ENCODE results near the gene B4GALT5.
"Not testable (repeated sequence)": the region's sequence is repeated elsewhere in the genome, so short reads cannot be mapped to it uniquely, and the experiment has no call there.

The B4GALT5 gene

GRCh38 chr20:49737260-49737659, 23.6 kb upstream of the B4GALT5 start:
- Histone ChIP-seq H3K27ac (ENCODE audit: poor library complexity, severe bottlenecking) (no peak overlapping the region), H3K27me3 (ENCODE audit: insufficient read depth, poor library complexity, severe bottlenecking) (no peaks in the 10 kb centered on the region), H3K9me3 (ENCODE audit: severe bottlenecking) (no peaks in the 10 kb centered on the region), H3K4me3 (ENCODE audit: severe bottlenecking) (no peak overlapping the region), H3K4me1 (ENCODE audit: insufficient read depth, poor library complexity, severe bottlenecking) (no peaks in the 10 kb centered on the region), H3K36me3 (ENCODE audit: low read depth) (no peaks in the 10 kb centered on the region)
- DNase-seq (ENCODE audit: low spot score) (no peak), ATAC-seq (ENCODE audit: low read depth) (no peak)
- TF ChIP-seq, protein P1, sequence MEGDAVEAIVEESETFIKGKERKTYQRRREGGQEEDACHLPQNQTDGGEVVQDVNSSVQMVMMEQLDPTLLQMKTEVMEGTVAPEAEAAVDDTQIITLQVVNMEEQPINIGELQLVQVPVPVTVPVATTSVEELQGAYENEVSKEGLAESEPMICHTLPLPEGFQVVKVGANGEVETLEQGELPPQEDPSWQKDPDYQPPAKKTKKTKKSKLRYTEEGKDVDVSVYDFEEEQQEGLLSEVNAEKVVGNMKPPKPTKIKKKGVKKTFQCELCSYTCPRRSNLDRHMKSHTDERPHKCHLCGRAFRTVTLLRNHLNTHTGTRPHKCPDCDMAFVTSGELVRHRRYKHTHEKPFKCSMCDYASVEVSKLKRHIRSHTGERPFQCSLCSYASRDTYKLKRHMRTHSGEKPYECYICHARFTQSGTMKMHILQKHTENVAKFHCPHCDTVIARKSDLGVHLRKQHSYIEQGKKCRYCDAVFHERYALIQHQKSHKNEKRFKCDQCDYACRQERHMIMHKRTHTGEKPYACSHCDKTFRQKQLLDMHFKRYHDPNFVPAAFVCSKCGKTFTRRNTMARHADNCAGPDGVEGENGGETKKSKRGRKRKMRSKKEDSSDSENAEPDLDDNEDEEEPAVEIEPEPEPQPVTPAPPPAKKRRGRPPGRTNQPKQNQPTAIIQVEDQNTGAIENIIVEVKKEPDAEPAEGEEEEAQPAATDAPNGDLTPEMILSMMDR (IDR thresholded peaks at IDR 0.05; ENCODE audit: poor library complexity, severe bottlenecking): no peak

- no peaks in the 10 kb centered on the region for H3K9me3 ChIP-seq (ENCODE audit: severe bottlenecking)
- H3K27ac ChIP-seq (ENCODE audit: poor library complexity, severe bottlenecking): no peak overlapping the region
- TF ChIP-seq, protein P1 (IDR thresholded peaks at IDR 0.05; ENCODE audit: poor library complexity, severe bottlenecking): no peak
- DNase-seq (ENCODE audit: low spot score): no peak
- no peaks in the 10 kb centered on the region for H3K4me1 ChIP-seq (ENCODE audit: insufficient read depth, poor library complexity, severe bottlenecking)
- peak; percentile 17; the same call in 2 of the 3 replicates for ATAC-seq (ENCODE audit: low read depth)
- no peaks in the 10 kb centered on the region for H3K36me3 ChIP-seq (ENCODE audit: low read depth)
- H3K4me3 ChIP-seq (ENCODE audit: severe bottlenecking): no peak overlapping the region
- H3K27me3 ChIP-seq (ENCODE audit: insufficient read depth, poor library complexity, severe bottlenecking): no peaks in the 10 kb centered on the region
Observed at GRCh38 chr20:49729780-49730179, 16.1 kb upstream of the B4GALT5 start.

GRCh38 chr20:49727894-49728885, 14.5 kb upstream of the B4GALT5 start:
- TF ChIP-seq, protein P1 (IDR thresholded peaks at IDR 0.05; ENCODE audit: poor library complexity, severe bottlenecking): no peak
- no peak overlapping the region for H3K27ac ChIP-seq (ENCODE audit: poor library complexity, severe bottlenecking)
- no peak for ATAC-seq (ENCODE audit: low read depth)
- H3K27me3 ChIP-seq (ENCODE audit: insufficient read depth, poor library complexity, severe bottlenecking): no peaks in the 10 kb centered on the region
- no peaks in the 10 kb centered on the region for H3K4me1 ChIP-seq (ENCODE audit: insufficient read depth, poor library complexity, severe bottlenecking)
- H3K4me3 ChIP-seq (ENCODE audit: severe bottlenecking): no peak overlapping the region
- no peak for DNase-seq (ENCODE audit: low spot score)
- no peaks in the 10 kb centered on the region for H3K9me3 ChIP-seq (ENCODE audit: severe bottlenecking)
- no peaks in the 10 kb centered on the region for H3K36me3 ChIP-seq (ENCODE audit: low read depth)

DNA sequence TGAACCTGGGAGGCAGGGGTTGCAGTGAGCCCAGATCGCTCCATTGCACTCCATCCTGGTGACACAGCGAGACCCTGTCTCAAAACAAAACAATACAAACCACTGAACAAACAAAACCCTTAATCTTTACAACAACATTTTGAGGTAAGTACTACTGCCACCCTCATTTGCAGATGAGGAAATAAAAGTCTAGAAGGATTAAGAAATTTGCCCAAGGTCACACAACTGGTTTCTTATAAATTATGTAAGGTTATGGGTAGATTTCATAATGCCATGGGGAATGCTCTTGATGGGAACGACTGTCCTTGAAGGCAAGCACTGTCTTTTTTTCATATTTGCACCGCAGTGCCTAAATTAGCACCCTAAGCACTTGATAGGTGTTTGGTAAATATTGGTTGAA, 13.8 kb upstream of the B4GALT5 start:
- DNase-seq (ENCODE audit: low spot score): no peak
- Histone ChIP-seq H3K36me3 (ENCODE audit: low read depth) (no peaks in the 10 kb centered on the region), H3K27ac (ENCODE audit: poor library complexity, severe bottlenecking) (no peak overlapping the region), H3K27me3 (ENCODE audit: insufficient read depth, poor library complexity, severe bottlenecking) (no peaks in the 10 kb centered on the region), H3K4me1 (ENCODE audit: insufficient read depth, poor library complexity, severe bottlenecking) (no peaks in the 10 kb centered on the region), H3K4me3 (ENCODE audit: severe bottlenecking) (no peak overlapping the region), H3K9me3 (ENCODE audit: severe bottlenecking) (no peaks in the 10 kb centered on the region)
- no peak; the same call in 2 of the 3 replicates for ATAC-seq (ENCODE audit: low read depth)
- TF ChIP-seq, protein P1 (IDR thresholded peaks at IDR 0.05; ENCODE audit: poor library complexity, severe bottlenecking): no peak

DNA sequence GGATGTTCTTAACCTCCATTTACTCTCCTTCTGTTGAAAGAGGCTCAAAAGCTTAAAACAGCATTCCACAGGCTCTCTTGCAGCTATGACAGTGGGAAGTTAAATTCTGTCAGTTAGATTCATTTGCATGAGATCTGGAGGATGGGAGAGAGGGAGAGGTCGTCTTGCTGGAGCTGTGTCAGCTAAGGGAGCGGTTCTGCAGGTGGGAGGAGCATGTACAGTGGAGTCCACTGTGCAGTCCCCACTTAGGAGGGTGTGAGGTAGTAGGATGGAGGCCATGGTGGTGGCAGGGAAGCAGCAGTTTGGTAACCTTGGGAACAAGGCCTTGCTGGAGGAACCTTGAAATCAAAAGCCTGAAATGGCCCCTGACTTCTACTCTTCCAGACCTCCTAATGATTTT, 12.0 kb upstream of the B4GALT5 start:
- Histone ChIP-seq H3K4me3 (ENCODE audit: severe bottlenecking) (no peak overlapping the region), H3K27ac (ENCODE audit: poor library complexity, severe bottlenecking) (no peak overlapping the region), H3K36me3 (ENCODE audit: low read depth) (no peaks in the 10 kb centered on the region), H3K9me3 (ENCODE audit: severe bottlenecking) (no peaks in the 10 kb centered on the region), H3K27me3 (ENCODE audit: insufficient read depth, poor library complexity, severe bottlenecking) (no peaks in the 10 kb centered on the region), H3K4me1 (ENCODE audit: insufficient read depth, poor library complexity, severe bottlenecking) (no peaks in the 10 kb centered on the region)
- TF ChIP-seq, protein P1 (IDR thresholded peaks at IDR 0.05; ENCODE audit: poor library complexity, severe bottlenecking): no peak
- DNase-seq (ENCODE audit: low spot score) (no peak), ATAC-seq (ENCODE audit: low read depth) (no peak)

DNA sequence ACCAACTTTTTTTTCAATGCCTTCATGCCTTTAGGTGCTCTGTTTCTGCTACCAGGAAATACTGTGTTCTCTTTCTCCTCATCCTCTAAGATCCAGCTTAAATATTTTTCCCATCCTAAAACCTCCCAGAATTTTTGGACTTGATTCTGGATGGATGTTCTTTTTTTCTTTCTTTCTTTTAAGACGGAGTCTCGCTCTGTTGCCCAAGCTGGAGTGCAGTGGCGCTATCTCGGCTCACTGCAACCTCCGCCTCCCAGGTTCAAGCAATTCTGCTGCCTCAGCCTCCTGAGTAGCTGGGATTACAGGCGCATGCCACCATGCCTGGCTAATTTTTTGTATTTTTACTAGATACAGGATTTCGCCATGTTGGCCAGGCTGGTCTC, 11.5 kb upstream of the B4GALT5 start:
- DNase-seq (ENCODE audit: low spot score); ATAC-seq (ENCODE audit: low read depth); H3K9me3 ChIP-seq (ENCODE audit: severe bottlenecking); H3K27me3 ChIP-seq (ENCODE audit: insufficient read depth, poor library complexity, severe bottlenecking); H3K36me3 ChIP-seq (ENCODE audit: low read depth); H3K4me3 ChIP-seq (ENCODE audit: severe bottlenecking); H3K4me1 ChIP-seq (ENCODE audit: insufficient read depth, poor library complexity, severe bottlenecking); H3K27ac ChIP-seq (ENCODE audit: poor library complexity, severe bottlenecking): not testable (repeated sequence)
